B cell (primary cell): ENCODE measurements around the gene DUS2. TPM values are rescaled to one million over a fixed set of nuclear protein-coding genes. Genes with fewer than 3 reads are reported as not detected.

ENCODE experiments used
- ATAC-seq: fragments of 200-7000 bp; cut with Tn5 transposase; one replicate; pipeline ENCODE4 v1.10.0; 2021; ENCODE audit warnings: low read depth, mild to moderate bottlenecking, moderate number of reproducible peaks, moderate library complexity
- CTCF ChIA-PET: fragments of 350-600 bp; sonication (Branson Sonifier 250); formaldehyde crosslinking; loops from one replicate; lab custom pipeline; 2021; ENCODE audit warnings: antibody characterized with exemption, inconsistent platforms; lab: Charles Lee
- POLR2A ChIA-PET: fragments of 350-600 bp; sonication (Branson Sonifier 250); formaldehyde crosslinking; loops from one replicate; lab custom pipeline; 2021; ENCODE audit warnings: antibody characterized with exemption; lab: Charles Lee
- DNase-seq: peaks from one replicate; pipeline ENCODE4 v3.0.0; 2013
- H2AFZ ChIP-seq: 2 replicates; pipeline ENCODE4 v1.6.1; 2012; ENCODE audit warnings: mild to moderate bottlenecking, low read depth, low read length; ENCODE audit not compliant: insufficient read depth, poor library complexity, severe bottlenecking
- H3K27ac ChIP-seq, 2 donors: 1 replicate in 1 of 2; 2 replicates in 1 of 2; pipeline ENCODE4 v1.5.1; 2012 to 2013; ENCODE audit warnings: low read length in 2 of 2, mild to moderate bottlenecking in 2 of 2, moderate library complexity in 1 of 2
- H3K27me3 ChIP-seq, 4 experiments: fragments of 200-600 bp in 1 of 4; sonication (generic) in 1 of 4; replicated peaks in 1 of 4; 1 replicate in 2 of 4; 2 replicates in 2 of 4; pipeline versions ENCODE4 v1.6.1 to v1.7.0; 2013 to 2016; ENCODE audit warnings: low read length in 3 of 4, mild to moderate bottlenecking in 2 of 4, mixed read lengths in 1 of 4, moderate library complexity in 1 of 4; ENCODE audit not compliant: insufficient read depth in 4 of 4, control insufficient read depth in 3 of 4; ENCODE audit errors: control extremely low read depth in 1 of 4
- H3K36me3 ChIP-seq, 2 experiments: replicated peaks in 1 of 2; 1 replicate in 1 of 2; 2 replicates in 1 of 2; pipeline versions ENCODE4 v1.6.1 to v1.7.1; 2013; ENCODE audit warnings: low read length in 1 of 2; ENCODE audit not compliant: insufficient read depth in 2 of 2, control insufficient read depth in 1 of 2; ENCODE audit errors: control extremely low read depth in 1 of 2, extremely low read depth in 1 of 2
- H3K4me1 ChIP-seq, 2 donors: fragments of 200-600 bp in 1 of 2; sonication (generic) in 1 of 2; 1 replicate in 1 of 2; 2 replicates in 1 of 2; pipeline versions ENCODE4 v1.5.1 to v1.6.1; 2013 to 2017; ENCODE audit warnings: low read length in 2 of 2; ENCODE audit not compliant: control insufficient read depth in 2 of 2, insufficient read depth in 2 of 2
- H3K4me2 ChIP-seq: replicated peaks from 2 replicates; pipeline ENCODE3; 2012; ENCODE audit warnings: mild to moderate bottlenecking, low read depth, low read length; ENCODE audit not compliant: poor library complexity, severe bottlenecking
- H3K4me3 ChIP-seq, 5 experiments: fragments of 200-600 bp in 1 of 5; sonication (generic) in 1 of 5; 1 replicate in 3 of 5; 2 replicates in 2 of 5; pipeline versions ENCODE4 v1.5.1 to v1.7.0; 2011 to 2016; ENCODE audit warnings: low read length in 4 of 5, mild to moderate bottlenecking in 4 of 5, low read depth in 2 of 5, control low read depth in 1 of 5, moderate library complexity in 1 of 5; ENCODE audit not compliant: insufficient read depth in 1 of 5; ENCODE audit errors: control extremely low read depth in 1 of 5, extremely low read depth in 1 of 5
- H3K79me2 ChIP-seq: fragments of 200-600 bp; sonication (generic); one replicate; pipeline ENCODE4 v1.6.0; 2016; ENCODE audit warnings: low read length; ENCODE audit not compliant: control insufficient read depth, insufficient read depth
- H3K9ac ChIP-seq: fragments of 200-600 bp; sonication (generic); 2 replicates; pipeline ENCODE4 v1.6.1; 2017; ENCODE audit warnings: mild to moderate bottlenecking, low read length, moderate library complexity
- H3K9me3 ChIP-seq, 3 donors: one replicate each; pipeline versions ENCODE4 v1.6.1 to v1.7.1; 2013; ENCODE audit warnings: low read length in 2 of 3; ENCODE audit not compliant: control insufficient read depth in 2 of 3, insufficient read depth in 1 of 3; ENCODE audit errors: control extremely low read depth in 1 of 3
- H4K20me1 ChIP-seq: 2 replicates; pipeline ENCODE4 v1.6.0; 2012; ENCODE audit warnings: mild to moderate bottlenecking, low read length; ENCODE audit not compliant: insufficient read depth, control insufficient read depth, poor library complexity, severe bottlenecking
- H3K27ac Mint-ChIP-seq: one replicate; pipeline ENCODE4 v1.8.0; 2021; ENCODE audit warnings: mixed read lengths
- H3K27me3 Mint-ChIP-seq: one replicate; pipeline ENCODE4 v1.8.0; 2021; ENCODE audit warnings: mixed read lengths
- H3K4me1 Mint-ChIP-seq: one replicate; pipeline ENCODE4 v1.8.0; 2021; ENCODE audit warnings: mixed read lengths
- H3K4me3 Mint-ChIP-seq: one replicate; pipeline ENCODE4 v1.8.0; 2021; ENCODE audit warnings: mixed read lengths
- H3K9me3 Mint-ChIP-seq: one replicate; pipeline ENCODE4 v1.8.0; 2022; ENCODE audit warnings: mixed read lengths; ENCODE audit not compliant: insufficient read depth
- CTCF ChIP-seq: fragments of 200-600 bp; IDR thresholded peaks from one replicate; pipeline ENCODE4 v1.8.0; 2022; ENCODE audit warnings: antibody characterized with exemption, mild to moderate bottlenecking
- EZH2 ChIP-seq: IDR thresholded peaks from 2 replicates; pipeline ENCODE4 v1.6.1; 2012; ENCODE audit warnings: borderline replicate concordance, low read depth, mild to moderate bottlenecking, moderate library complexity, low read length; ENCODE audit not compliant: insufficient read depth, poor library complexity, severe bottlenecking
- WGBS: methylation state at CpG from one replicate; pipeline ENCODE4 v1.1.5; 2013; ENCODE audit warnings: missing lambda C conversion rate; ENCODE audit not compliant: insufficient coverage; 5-methylcytosine and 5-hydroxymethylcytosine counted together
- intact Hi-C: fragments of 100-400 bp; cut with micrococcal nuclease; formaldehyde crosslinking; loops from one replicate; pipeline ENCODE4 v1.10.0; 2022
- polyA plus RNA-seq: library from polyadenylated mRNA; depleted of rRNA; stranded (reverse); fragments of >200 nt; gene quantifications from 2 replicates; pipeline ENCODE4 v1.2.3, GENCODE V29; 2012
- total RNA-seq, 2 donors: library from RNA; stranded (reverse); fragments of 120-200 nt in 1 of 2; gene quantifications; 1 replicate in 1 of 2; 2 replicates in 1 of 2; pipeline versions ENCODE4 v1.2.3 to v1.2.4, GENCODE V29; 2013 to 2022

The DUS2 gene
- total and polyA plus RNA-seq, 2 donors (not counting 1 experiment from before 2014, with no cell fraction given), result 61.1 to 93.0 TPM

- Histone ChIP-seq H3K27me3 (no peaks in the 10 kb centered on the region), H4K20me1 (peaks cover 85% of the 10 kb centered on the region), H3K9ac (no peak overlapping the region), H3K4me2 (no peak overlapping the region), H2AFZ (no peak overlapping the region), H3K79me2 (peaks cover 100% of the 10 kb centered on the region), H3K9me3 (peaks cover 0 to 3% (median 0%) of the 10 kb centered on the region in 3 donors), H3K4me3 (no peak overlapping the region), H3K27ac (peak overlapping the region in 1 of 2 donors; percentile 15), H3K36me3 (peaks cover 0 to 9% of the 10 kb centered on the region in 2 experiments), H3K4me1 (peaks cover 56 to 64% of the 10 kb centered on the region in 2 donors)
- CTCF ChIA-PET, result interaction anchor here (0.6 to 4.4 kb wide), 3 partner anchors 12 to 26 kb away, joined by 4 to 27 read pairs (median 5); partner anchors contain the start of gene NFATC3
- ATAC-seq (no peak), DNase-seq (no peak)
- WGBS, result 100% methylated on average over 1 of the region's 2 CpGs
- Mint-ChIP-seq H3K27ac (peak overlapping the region; percentile 2), H3K4me3 (no peak overlapping the region), H3K27me3 (no peaks in the 10 kb centered on the region), H3K9me3 (no peaks in the 10 kb centered on the region), H3K4me1 (peaks cover 72% of the 10 kb centered on the region)
- no peak for TF ChIP-seq CTCF
- TF ChIP-seq EZH2, result no peak
- intact Hi-C loops, result no loop called here
- POLR2A ChIA-PET, result interaction anchor here (0.5 kb wide), 1 partner anchor 181 kb away, joined by 4 read pairs; no protein-coding TSS in a partner anchor
These were observed 73.4 kb downstream of the DUS2 start for GRCh38 chr16:68096491-68096890.

- Histone ChIP-seq H3K9me3 (peaks cover 0 to 4% (median 0%) of the 10 kb centered on the region in 3 donors), H3K4me2 (no peak overlapping the region), H3K4me3 (no peak overlapping the region), H3K79me2 (peaks cover 100% of the 10 kb centered on the region), H3K27me3 (no peaks in the 10 kb centered on the region), H3K4me1 (peaks cover 50 to 58% of the 10 kb centered on the region in 2 donors), H2AFZ (no peak overlapping the region), H4K20me1 (peaks cover 88% of the 10 kb centered on the region), H3K9ac (no peak overlapping the region), H3K27ac (peak overlapping the region in 1 of 2 donors; percentile 15), H3K36me3 (peaks cover 0 to 9% of the 10 kb centered on the region in 2 experiments)
- DNase-seq (no peak), ATAC-seq (no peak)
- Mint-ChIP-seq H3K9me3 (no peaks in the 10 kb centered on the region), H3K4me1 (peaks cover 69% of the 10 kb centered on the region), H3K27me3 (no peaks in the 10 kb centered on the region), H3K27ac (no peak overlapping the region), H3K4me3 (no peak overlapping the region)
- POLR2A ChIA-PET, result no interaction called here
- CTCF ChIA-PET, result interaction anchor here (1.3 kb wide), 1 partner anchor 131 kb away, joined by 4 read pairs; no protein-coding TSS in a partner anchor
- TF ChIP-seq EZH2 (no peak), CTCF (no peak)
- intact Hi-C loops, result no loop called here
These were observed 74.0 kb downstream of the DUS2 start for GRCh38 chr16:68097088-68097487.
